HG02571 (cell line): ENCODE measurements around the gene CADM2.
"Not testable (repeated sequence)": the region's sequence is repeated elsewhere in the genome, so short reads cannot be mapped to it uniquely, and the experiment has no call there.

Source experiments
- ATAC-seq: cut with Tn5 transposase; IDR thresholded peaks from one replicate; pipeline ENCODE4 v1.9.1; 2021; ENCODE audit warnings: mild to moderate bottlenecking, moderate library complexity; ENCODE audit not compliant: unreplicated experiment

CADM2 gene

GRCh38 chr3:84958495-84959469 lies at the start of gene CADM2:
TSS of gene CADM2 (plus strand) at chr3:84958989.
- ATAC-seq, result peak; percentile 96

- not testable (repeated sequence) for ATAC-seq
Measured at GRCh38 chr3:84918592-84918991, 40.2 kb upstream of the CADM2 start.

DNA sequence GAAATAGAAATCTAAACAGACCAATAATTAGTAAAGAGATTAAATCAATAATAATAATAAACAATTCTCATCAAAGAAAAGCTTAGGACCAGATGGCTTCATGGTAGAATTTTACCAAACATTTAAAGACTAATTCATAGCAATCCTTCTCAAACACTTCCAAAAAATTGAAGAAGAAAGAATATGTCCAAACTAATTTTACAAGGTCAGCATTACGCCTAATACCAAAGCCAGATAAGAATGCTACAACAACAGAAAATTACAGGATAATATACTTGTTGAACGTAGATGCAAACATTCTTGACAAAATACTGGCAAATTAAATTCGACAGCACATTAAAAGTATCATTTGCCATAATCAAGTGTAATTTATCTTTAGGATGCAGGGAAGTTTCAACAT lies 36.1 kb upstream of the CADM2 start:
- ATAC-seq, result no peak

GRCh38 chr3:84925571-84925970 lies 33.2 kb upstream of the CADM2 start:
- no peak for ATAC-seq

- ATAC-seq, result no peak
Measured at GRCh38 chr3:84943379-84943778, 15.4 kb upstream of the CADM2 start.

DNA sequence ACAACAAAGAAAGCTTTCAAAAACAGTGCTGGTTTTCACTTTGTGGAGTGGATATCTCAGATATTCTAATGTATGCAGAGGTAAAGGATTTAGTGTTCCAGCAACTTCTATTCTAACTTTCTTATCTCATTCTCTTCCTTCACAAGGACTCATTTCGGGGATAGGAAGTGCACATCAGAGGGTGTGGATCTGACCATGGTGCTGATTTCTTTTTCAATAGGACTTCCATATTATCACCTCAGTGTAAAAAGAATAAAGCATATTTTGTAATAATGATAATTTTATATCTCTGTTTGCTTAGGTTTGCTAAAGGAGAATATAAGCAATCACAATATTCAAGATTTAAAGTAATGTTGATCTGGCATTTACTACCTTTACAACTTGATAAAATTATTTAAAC lies 12.5 kb upstream of the CADM2 start:
- no peak for ATAC-seq

- ATAC-seq, result no peak
Measured at GRCh38 chr3:84959470-84960271, 882 bp downstream of the CADM2 start.

GRCh38 chr3:84960581-84960980 lies 1.8 kb downstream of the CADM2 start:
- ATAC-seq, result no peak

GRCh38 chr3:84961011-84961410 lies 2.2 kb downstream of the CADM2 start:
- no peak for ATAC-seq

GRCh38 chr3:84961521-84962255 lies 2.9 kb downstream of the CADM2 start:
- ATAC-seq, result no peak

DNA sequence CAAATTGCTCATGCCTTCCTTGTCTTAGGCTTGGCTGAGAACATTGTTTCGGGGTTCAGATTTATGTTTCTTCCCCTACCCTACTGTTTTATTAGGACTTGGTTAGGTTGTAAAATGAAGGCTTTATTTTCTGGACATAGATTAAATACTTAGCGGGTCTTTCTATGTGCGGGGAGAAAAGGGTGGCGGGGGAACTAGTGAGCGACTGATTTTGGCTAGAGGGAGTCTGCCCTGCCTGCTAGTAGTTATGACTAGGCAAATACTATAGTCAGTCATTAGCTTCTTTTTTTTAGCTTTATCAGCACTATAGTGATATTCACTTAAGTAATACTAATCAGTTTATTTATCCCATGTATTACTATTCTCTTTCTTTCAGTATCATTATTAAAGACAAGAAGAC lies 3.6 kb downstream of the CADM2 start:
- ATAC-seq, result no peak

GRCh38 chr3:84963137-84963536 lies 4.3 kb downstream of the CADM2 start:
- no peak for ATAC-seq

DNA sequence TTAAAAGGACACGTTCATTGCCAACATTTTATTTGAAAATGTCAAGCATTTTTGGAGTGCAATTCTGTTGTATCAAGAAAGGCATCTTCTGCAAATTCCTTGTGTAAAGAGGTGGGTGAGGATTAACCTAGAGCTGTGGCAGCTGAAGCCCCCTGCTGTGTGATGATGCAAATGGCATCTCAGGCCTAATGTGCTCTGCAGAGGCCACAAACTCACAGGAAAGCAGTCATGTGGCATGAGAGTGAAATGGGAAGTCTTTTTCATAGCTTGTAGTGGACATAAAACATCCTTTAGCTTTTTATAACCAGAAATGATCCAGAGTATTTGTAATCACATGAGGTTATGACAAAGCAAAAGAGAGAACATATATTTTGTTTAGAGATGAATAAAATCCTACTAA lies 6.4 kb downstream of the CADM2 start:
- ATAC-seq, result no peak

GRCh38 chr3:84967767-84968581 lies 9.2 kb downstream of the CADM2 start:
- no peak for ATAC-seq

DNA sequence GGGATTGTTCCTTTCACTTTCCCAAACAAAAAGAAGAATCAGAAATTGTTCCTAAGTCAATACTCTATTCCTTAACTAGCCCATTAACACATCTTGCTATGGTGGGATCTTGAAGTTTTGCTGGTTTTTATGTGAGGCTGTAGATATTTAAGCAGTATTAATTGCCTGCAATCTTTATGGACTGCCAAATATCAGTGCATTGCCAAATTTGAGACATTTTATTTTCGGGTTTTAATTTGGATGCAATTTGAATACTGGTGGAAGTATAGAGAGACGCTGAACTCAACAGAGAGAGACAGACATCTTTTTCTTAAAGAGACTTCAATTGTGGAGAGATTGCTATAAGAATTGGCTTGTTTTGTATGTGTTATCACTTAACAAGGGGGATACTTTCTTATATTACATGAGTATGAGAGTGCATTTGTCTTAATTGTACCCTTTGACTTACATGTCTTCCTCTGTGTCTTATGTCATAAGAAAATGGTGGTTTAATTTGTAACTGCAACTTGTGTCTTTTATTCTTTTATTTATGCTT lies 10.0 kb downstream of the CADM2 start:
- no peak for ATAC-seq

- ATAC-seq, result no peak
Measured at GRCh38 chr3:84974347-84974746, 15.6 kb downstream of the CADM2 start.

DNA sequence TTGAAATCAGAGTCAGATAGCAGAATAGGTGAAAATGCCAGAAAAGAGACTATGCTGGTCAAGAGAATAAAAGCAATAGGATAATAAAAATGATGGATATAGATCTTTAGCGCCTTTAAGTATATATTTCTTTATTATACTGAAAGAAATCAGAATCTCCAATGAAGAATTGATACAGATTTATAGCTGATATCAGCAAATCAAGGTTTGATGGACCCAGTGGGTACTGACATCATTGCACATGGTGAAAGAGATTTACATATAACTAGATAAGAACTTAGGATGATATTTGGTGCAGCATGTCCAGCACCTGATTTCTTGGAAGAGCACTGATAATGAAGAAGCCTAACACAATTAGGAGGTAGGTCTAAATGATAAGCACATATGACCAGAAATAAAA lies 18.2 kb downstream of the CADM2 start:
- no peak for ATAC-seq

DNA sequence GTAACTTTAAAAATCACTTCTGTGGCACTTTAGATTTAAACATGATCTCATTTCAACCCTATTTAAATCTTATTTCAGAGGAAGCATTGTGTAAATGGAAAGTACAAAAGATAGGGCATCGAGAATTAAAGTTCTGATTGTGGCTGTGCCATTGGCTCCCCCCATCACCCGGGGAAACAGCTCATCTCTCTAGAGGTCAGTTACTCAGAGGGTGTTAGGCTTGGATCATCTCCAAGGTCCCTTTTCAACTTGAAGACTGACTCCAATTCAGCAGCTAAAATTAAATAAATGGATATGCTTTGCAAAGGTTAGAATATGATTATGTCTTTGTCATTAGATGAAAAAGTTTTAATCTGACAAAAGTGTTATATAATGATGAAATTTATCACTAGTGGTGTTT lies 20.1 kb downstream of the CADM2 start:
- ATAC-seq, result no peak

- ATAC-seq, result no peak
Measured at GRCh38 chr3:84980011-84980410, 21.2 kb downstream of the CADM2 start.

- ATAC-seq, result no peak
Measured at GRCh38 chr3:84980456-84980855, 21.7 kb downstream of the CADM2 start.
